ENCODE results near the gene CXCL5. TPM values are rescaled to one million over a fixed set of nuclear protein-coding genes. Genes with fewer than 3 reads are reported as not detected.

Gene CXCL5
- total and polyA plus RNA-seq, 2 donors (not counting 3 experiments of a cell fraction or from before 2014, with no cell fraction given) = 0.33 to 0.40 TPM

DNA sequence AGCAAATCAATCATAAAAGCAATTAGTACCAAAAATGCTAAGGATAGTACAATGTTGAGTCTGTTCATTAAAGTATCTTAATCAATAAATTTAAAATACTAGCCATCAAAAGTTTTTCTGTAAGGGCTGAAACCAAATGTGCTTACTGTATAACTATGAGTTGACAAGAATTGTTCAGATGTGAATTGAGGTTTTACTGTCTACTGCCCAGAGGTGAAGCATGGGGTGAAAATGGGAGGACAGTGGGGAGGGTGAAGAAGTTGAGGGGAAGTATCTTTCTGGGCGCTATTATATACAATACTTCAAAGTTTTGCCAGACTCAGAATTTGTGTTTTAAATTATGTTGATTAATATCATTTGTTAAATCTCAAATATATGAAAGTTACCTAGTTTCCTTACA lies 6.4 kb downstream of the CXCL5 start:
- intact Hi-C loops (cut with micrococcal nuclease) (no loop called here), dilution Hi-C loops (cut with MboI; ENCODE audit: extremely low pct_ligation_motif_present, low sequenced_read_pairs) (no loop called here)
- H3K9me3 ChIP-seq (replicated peaks; ENCODE audit: control insufficient read depth, insufficient read depth, low read length) = no peaks in the 10 kb centered on the region
- H3K9ac ChIP-seq (replicated peaks; ENCODE audit: extremely low read depth, insufficient read depth, low read length) = no peak overlapping the region
- H4K20me1 ChIP-seq (replicated peaks; ENCODE audit: control insufficient read depth, extremely low read depth, insufficient read depth, low read length) = no peaks in the 10 kb centered on the region
- H3K4me3 ChIP-seq (replicated peaks in 1 of 3; ENCODE audit: insufficient read depth in 1 of 3, low read depth in 1 of 3, low read length in 3 of 3) = no peak overlapping the region
- no peak for FAIRE-seq
- H3K36me3 ChIP-seq (ENCODE audit: control insufficient read depth in 2 of 2, extremely low read depth in 1 of 2, insufficient read depth in 2 of 2, low read length in 2 of 2) = no peaks in the 10 kb centered on the region
- TF ChIP-seq, protein P1, sequence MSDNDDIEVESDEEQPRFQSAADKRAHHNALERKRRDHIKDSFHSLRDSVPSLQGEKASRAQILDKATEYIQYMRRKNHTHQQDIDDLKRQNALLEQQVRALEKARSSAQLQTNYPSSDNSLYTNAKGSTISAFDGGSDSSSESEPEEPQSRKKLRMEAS (IDR thresholded peaks at IDR 0.05; ENCODE audit: insufficient read depth, insufficient read length) = no peak
- TF ChIP-seq JUN (IDR thresholded peaks at IDR 0.05; ENCODE audit: borderline replicate concordance, insufficient read depth, insufficient read length, low read depth) = no peak
- TF ChIP-seq, protein P2, sequence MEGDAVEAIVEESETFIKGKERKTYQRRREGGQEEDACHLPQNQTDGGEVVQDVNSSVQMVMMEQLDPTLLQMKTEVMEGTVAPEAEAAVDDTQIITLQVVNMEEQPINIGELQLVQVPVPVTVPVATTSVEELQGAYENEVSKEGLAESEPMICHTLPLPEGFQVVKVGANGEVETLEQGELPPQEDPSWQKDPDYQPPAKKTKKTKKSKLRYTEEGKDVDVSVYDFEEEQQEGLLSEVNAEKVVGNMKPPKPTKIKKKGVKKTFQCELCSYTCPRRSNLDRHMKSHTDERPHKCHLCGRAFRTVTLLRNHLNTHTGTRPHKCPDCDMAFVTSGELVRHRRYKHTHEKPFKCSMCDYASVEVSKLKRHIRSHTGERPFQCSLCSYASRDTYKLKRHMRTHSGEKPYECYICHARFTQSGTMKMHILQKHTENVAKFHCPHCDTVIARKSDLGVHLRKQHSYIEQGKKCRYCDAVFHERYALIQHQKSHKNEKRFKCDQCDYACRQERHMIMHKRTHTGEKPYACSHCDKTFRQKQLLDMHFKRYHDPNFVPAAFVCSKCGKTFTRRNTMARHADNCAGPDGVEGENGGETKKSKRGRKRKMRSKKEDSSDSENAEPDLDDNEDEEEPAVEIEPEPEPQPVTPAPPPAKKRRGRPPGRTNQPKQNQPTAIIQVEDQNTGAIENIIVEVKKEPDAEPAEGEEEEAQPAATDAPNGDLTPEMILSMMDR (IDR thresholded peaks at IDR 0.05; ENCODE audit: extremely low read depth in 1 of 2, insufficient read depth in 1 of 2, low read depth in 1 of 2, low read length in 2 of 2) = no peak
- no peak for TF ChIP-seq POLR2AphosphoS5 (IDR thresholded peaks at IDR 0.05; ENCODE audit: insufficient read depth, low read depth, low read length)
- no peak for TF ChIP-seq MYC (IDR thresholded peaks at IDR 0.05; ENCODE audit: low read depth, low read length)
- TF ChIP-seq FOS (IDR thresholded peaks at IDR 0.05; ENCODE audit: borderline replicate concordance, insufficient read depth, low read length) = no peak
- TF ChIP-seq POLR2A (IDR thresholded peaks at IDR 0.05; ENCODE audit: low read depth, low read length) = no peak
- TF ChIP-seq EZH2 (IDR thresholded peaks at IDR 0.05; ENCODE audit: borderline replicate concordance, low read depth, low read length, severe bottlenecking) = no peak
- no peak for TF ChIP-seq GATA2 (IDR thresholded peaks at IDR 0.05; ENCODE audit: insufficient read depth, insufficient read length, low read depth, low read length)
- H3K27me3 ChIP-seq (ENCODE audit: control insufficient read depth in 2 of 2, insufficient read depth in 2 of 2, low read length in 2 of 2) = no peaks in the 10 kb centered on the region
- no peak overlapping the region for H2AFZ ChIP-seq (ENCODE audit: low read depth, low read length)
- CTCF ChIA-PET = no interaction called here
- BruUV-seq (replicated peaks) = no TSS peak
- POLR2A ChIA-PET = no interaction called here
- no peaks in the 10 kb centered on the region for H3K79me2 ChIP-seq (ENCODE audit: control insufficient read depth, insufficient read depth, low read length)
- H3K27ac ChIP-seq (ENCODE audit: insufficient read depth, low read depth, low read length) = no peak overlapping the region
- DNase-seq (ENCODE audit: low read depth, low spot score) = no peak
- no peaks in the 10 kb centered on the region for H3K9me1 ChIP-seq (replicated peaks; ENCODE audit: control insufficient read depth, extremely low read depth, insufficient read depth, low read length)
- no peak overlapping the region for H3K4me2 ChIP-seq (ENCODE audit: insufficient read depth, low read length)
- no peaks in the 10 kb centered on the region for H3K4me1 ChIP-seq (ENCODE audit: control insufficient read depth, extremely low read depth, insufficient read depth, low read length)
